GM12865 (cell line): ENCODE data around the gene FOXK1.

Experiments
- DNase-seq: peaks from one replicate; pipeline ENCODE4 v3.0.0; 2010; ENCODE audit warnings: low read depth
- H3K4me3 ChIP-seq: 2 replicates; pipeline ENCODE4 v1.5.1; 2011; ENCODE audit warnings: mild to moderate bottlenecking, low read depth, low read length, control low read depth
- CTCF ChIP-seq: IDR thresholded peaks from 2 replicates; pipeline ENCODE4 v1.5.1; 2011; ENCODE audit warnings: low read length, control low read depth, low read depth, inconsistent platforms; ENCODE audit not compliant: insufficient read depth; ENCODE audit errors: missing control alignments

Gene FOXK1

GRCh38 chr7:4714161-4714700 lies 32.1 kb downstream of the FOXK1 start:
- TF ChIP-seq CTCF: no peak
- no peak for DNase-seq
- no peak overlapping the region for H3K4me3 ChIP-seq

- DNase-seq: no peak
- TF ChIP-seq CTCF: no peak
- H3K4me3 ChIP-seq: no peak overlapping the region
Observed at GRCh38 chr7:4714767-4715409, 32.8 kb downstream of the FOXK1 start.

GRCh38 chr7:4715410-4715776 lies 33.3 kb downstream of the FOXK1 start:
- no peak for TF ChIP-seq CTCF
- no peak overlapping the region for H3K4me3 ChIP-seq
- DNase-seq: no peak

GRCh38 chr7:4716946-4717795 lies 35.1 kb downstream of the FOXK1 start:
- H3K4me3 ChIP-seq: no peak overlapping the region
- no peak for DNase-seq
- TF ChIP-seq CTCF: no peak

- no peak for TF ChIP-seq CTCF
- DNase-seq: no peak
- no peak overlapping the region for H3K4me3 ChIP-seq
Observed at GRCh38 chr7:4718075-4718474, 36.0 kb downstream of the FOXK1 start.

GRCh38 chr7:4720225-4720624 lies 38.1 kb downstream of the FOXK1 start:
- no peak for TF ChIP-seq CTCF
- peak; percentile 69 for DNase-seq
- H3K4me3 ChIP-seq: peak overlapping the region; percentile 7; the same call in 1 of the 2 replicates

- H3K4me3 ChIP-seq: no peak overlapping the region
- DNase-seq: no peak
- TF ChIP-seq CTCF: no peak
Observed at GRCh38 chr7:4722308-4722707, 40.2 kb downstream of the FOXK1 start.
